HG02763 (cell line): ENCODE results near the gene CAMTA1.

Experiments
- ATAC-seq: cut with Tn5 transposase; IDR thresholded peaks from one replicate; pipeline ENCODE4 v1.9.1; 2021; ENCODE audit warnings: mild to moderate bottlenecking, moderate library complexity; ENCODE audit not compliant: unreplicated experiment

CAMTA1 gene

DNA sequence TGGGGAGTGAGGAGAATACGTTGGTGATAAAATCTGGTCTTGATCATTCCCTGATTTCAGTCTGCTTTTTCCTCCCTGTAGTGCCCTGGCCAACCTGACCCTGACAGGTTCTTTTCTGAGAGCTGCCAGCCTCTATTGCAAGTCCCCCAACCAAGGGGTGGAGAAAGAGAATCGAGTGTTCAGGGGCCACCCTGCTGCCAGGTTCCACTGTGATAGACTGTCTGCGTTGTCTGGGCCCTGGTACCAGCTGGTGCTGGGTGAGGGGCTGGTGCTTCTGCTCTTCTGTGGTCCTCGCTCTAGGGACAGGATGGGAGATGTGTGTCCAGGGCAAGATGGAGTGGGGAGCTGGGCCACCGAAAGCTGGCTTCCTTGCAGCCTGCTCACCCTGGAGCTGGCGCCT is 214.6 kb downstream of the CAMTA1 start:
- no peak for ATAC-seq

DNA sequence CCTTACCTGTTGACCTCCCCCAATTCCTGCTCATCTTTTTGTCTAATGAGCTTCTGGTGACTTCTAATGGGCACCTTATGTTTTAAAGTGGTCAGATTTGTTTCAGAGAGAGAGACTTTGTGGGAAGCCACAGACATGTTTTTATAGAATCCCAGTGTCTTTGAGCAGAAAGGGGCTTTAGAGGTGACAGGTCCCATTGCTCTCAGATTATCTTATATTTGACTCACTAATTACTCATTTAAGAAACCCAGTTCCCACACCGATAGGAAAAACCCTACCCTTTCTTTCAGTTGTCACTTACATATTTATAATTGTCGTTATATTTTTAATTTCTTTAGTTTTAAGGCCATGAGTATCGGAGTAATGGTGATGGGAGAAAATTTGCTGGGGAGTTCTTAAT is 215.5 kb downstream of the CAMTA1 start:
- ATAC-seq, result no peak

DNA sequence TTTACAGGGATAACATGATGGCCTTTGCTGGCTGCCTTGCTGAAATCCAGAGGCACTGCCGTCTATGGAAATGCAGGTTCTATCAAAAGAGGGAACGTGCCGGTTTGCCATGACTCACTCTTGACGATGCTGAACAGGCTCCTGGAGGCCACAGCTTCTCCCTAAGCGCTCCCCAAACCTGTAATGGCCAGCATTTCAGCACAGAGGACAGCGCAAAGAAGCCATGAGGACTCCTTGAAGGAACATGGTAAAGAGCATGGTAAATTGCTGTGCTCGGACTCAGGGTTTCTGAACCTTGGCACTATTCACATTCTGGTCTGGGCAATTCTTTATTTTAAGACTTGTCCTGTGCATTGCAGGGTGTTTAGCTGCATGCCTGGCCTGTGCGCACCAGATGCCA is 217.5 kb downstream of the CAMTA1 start:
- ATAC-seq, result no peak

DNA sequence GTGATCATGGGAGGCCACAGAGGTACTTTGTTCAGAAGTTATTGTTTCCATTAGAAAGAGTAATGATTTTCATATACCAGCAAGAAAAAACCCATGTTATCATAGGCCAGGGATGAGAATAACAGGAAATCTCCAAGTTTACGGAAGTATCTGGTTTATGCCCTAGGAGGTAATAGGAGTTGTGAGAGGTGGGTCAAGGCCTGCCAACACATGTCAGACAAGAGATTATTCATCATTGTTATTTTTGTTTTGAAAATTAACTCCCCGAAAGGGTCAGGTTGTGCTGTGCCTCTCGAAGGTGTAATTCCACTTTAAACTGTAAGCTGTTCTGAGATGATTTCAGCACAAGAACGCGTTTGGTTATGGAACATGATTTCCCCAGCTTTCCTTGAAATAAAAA is 218.4 kb downstream of the CAMTA1 start:
- ATAC-seq, result no peak

DNA sequence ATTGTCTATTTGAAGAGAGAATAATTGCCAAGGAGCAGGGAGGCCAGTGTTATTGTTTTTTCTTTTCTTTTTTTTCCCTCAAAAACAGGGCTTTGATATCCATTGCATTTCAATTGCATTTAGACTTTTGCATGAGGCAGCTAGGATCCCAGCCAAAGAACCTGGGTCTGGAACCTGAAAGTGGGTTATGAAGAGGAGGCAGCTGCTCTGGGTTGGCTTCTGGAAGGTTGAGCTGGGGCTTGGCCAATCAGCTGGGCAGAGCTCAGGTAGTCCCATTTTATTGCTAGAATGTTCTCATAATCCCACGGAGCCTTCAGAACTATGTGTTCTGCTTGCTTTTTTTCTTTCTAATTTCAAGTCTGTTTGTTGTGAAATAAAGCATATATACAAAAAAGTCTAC is 218.9 kb downstream of the CAMTA1 start:
- ATAC-seq, result no peak

DNA sequence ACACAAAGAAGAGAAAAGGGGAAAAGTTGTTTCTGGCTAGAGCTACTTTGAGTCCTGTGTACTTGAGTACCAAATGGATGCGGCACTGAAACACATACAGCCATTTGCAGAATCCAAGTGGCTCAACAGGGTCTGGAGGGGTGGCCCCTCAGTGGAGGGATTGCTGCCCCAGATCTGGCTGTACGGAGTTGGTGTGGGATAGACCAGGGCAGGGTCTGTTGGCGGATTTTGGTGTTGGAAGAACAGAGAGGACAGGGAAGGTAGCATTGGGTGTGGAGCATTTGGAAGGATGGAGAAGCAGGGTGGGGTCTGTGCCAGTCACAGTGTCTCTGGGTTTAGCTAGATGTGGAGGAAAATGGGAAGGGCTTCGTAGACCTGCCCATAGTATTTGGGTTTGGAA is 220.5 kb downstream of the CAMTA1 start:
- no peak for ATAC-seq

DNA sequence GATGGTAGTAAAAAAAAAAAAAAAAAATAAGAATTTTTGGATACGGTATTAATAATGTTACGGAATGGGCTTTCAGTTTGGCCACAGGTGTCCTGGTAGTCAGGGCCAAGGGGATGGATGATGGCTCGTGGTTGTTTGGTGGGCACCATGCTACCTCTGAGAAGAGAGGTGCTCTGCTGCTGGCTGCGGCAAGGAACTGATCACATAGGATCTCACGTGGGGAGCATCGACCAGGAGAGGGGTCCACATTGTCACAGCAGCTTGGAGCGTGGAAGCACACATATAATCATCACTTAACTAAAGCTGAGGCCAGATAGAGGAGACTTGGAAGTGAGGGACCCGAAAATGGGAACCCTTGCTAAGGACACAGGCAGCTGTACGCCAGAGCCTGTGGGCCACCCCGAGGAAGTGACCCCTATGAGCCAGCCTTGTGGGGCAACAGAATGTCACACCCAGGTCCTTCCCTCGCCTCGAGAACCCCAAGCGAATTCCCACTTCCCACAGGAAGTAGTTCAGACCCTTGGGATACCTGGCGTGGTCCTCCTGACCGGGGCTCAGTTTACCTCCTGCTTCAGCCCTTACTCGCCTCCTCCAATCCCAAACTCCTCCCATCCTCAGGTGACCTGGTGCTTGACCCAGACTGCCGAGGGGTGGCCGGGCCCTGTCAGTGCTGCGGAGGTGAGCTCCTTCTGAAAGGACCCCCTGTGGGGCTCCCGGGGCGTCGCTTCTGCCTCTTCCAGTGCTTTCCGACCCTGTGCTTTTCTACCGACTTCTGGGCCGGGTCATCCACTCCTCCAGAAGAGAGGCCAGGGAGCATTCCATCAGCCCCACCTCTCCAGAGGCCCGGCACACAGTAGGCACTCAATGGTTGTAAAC is 222.0 kb downstream of the CAMTA1 start:
- no peak for ATAC-seq

DNA sequence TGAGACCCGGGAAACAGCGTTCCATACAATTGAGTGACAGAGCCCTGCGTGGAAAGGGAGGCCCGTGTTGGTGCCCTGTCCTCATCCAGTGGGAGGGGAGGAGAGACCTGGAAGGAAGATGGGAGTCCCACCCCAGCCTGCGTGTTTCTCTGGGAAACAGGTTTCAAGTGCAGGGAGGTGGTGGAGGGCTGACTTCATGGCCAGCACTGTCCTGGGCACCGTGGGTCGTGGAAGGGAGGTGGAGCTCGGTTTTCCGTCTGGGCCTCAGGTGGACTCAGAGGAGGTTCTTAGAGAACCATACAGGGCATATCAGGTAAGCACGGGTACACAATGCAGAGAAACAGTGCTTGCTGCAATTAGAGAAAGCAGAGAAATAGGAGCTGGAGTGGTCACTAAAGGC is 222.6 kb downstream of the CAMTA1 start:
- ATAC-seq, result no peak

DNA sequence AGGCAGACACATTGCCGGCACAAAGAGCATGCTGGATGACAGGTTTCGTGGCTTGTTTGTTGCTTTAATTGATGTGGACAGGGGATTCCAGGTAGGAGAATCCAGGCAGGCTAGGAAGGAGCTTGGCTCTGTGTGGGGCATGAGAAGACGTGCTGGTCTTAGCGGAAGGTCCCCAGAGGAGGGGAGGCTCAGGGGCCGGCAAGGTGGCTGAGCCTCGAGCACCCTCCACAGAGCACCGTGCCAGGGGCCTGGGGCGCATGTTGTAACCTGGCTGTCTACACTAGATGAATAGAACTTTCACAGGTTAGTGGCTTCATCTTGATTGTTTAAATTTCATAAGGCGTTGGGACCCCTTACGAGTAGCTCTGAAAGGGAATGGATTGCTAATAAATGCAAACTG is 223.1 kb downstream of the CAMTA1 start:
- ATAC-seq, result no peak

DNA sequence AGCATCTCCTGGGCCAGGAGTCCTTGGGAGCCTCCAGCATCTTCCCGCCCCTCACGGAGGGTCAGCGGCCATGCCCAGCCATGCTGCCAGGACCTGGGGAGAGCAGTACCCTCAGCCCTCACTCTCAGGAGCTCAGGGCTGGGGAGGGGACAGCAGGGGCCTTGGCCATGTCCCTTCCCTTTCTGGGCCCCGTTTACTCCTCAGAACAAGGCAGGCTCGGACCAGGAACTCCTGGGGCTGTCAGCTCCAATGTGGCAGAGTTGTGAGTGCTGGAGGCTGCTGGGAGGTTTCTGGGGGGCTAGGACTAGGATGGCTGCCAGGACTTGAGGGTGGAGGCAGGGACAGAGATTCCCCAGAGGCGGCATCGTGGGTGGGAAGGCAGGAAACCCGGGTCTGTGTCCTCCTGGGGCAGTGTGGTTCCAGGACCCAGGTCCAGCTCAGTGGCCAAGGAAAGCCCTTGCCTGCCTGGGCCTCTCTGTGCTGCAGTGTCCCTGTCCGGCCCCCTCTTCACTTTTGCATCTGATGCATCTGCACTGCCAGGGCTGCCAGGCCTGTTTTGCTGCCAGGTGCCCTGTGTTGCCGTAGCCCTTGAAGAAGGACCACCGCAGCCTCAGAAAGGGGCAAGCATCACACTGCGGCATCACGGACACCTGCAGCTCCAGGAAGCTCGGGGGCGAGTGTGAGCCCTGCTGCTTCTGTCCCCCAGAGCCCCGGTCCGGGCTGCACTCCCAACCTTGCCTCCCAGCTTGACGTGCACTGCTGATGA is 223.9 kb downstream of the CAMTA1 start:
- ATAC-seq, result no peak

DNA sequence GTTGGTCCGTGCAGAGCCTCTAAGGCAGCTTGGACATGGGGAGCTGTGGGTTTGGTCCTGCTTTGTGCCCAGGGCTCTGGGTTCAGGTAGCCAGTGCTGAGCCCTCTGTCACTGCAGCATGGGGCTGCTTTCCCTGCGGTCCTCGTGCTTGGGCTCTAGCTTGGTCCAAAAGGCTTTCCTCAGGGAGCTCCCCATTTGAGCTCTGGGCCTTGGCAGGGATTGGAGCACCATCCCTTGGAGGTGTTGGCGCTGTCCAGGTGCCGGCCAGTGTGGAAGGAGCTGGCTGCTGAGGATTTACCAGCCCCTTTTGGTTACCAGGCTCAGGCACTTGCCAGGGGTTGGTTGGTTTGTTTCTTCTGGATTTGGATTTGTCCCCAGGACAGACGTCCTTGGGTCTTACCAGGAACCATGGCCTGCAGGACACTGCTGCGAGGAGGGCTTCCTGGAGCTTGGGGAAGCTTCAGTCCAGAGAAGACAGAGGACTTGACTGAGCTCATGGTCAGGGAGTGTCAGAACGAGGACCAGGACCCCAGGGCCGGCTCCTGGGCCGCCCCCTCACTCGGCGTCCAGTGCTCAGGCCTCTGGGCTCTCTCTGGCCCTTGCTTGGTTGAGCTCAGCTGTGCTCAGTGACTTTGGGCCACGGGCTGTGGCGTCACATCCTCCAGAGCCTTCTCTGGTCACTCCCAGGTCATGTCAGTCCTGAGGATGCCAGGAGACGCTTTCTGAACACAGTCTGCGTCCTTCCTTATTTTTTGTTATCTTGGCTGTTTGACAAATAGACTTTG is 224.7 kb downstream of the CAMTA1 start:
- no peak for ATAC-seq

DNA sequence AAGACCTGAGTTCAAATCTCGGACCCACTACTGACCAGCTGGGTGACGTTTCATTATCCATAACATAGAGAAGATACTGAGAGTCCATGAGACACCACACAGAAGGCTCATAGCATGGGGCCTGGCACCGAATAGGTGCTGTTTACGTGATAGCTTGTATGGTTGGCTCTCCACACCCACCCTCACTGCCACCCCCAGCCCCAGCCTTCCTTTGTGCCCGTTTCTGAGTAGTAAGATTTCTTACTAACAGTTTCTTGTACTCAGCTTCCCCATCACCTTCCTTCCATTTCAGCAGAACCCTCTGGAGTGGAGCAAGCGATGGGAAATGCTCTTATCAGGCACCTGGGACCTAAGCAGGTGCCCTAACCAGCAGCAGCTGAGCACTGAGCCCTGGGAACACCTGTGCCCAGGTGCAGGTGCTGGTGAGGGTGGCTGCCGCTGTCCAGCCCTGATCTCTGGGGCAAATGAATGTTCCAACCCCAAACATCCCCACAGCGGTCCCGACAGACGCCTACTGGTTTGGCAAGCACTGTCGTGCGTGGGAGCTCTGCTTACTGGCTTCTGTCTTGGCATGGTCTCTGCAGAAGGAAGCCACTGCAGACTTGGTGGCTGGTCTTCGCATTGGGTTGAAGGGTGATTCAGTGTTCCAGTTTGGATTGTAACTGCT is 225.4 kb downstream of the CAMTA1 start:
- ATAC-seq, result no peak

DNA sequence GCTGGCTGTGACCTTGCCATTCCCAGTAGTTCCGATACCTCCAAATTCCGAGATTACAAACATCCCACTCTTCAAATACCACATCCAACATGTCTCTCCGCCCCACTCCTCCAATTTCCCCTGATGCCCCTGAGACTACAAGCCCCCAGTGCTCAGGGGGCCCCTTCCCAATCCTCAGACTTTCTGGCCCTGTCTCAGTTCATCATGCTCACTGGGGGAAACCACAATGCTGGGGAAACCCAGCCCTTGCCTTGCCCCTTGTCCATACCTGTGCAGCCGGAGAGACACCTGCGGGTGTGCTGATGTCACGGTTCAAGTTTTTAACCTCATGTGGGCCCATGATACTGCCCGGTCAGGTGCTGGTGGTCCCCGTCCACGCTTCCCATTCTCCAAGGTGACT is 226.6 kb downstream of the CAMTA1 start:
- no peak for ATAC-seq

DNA sequence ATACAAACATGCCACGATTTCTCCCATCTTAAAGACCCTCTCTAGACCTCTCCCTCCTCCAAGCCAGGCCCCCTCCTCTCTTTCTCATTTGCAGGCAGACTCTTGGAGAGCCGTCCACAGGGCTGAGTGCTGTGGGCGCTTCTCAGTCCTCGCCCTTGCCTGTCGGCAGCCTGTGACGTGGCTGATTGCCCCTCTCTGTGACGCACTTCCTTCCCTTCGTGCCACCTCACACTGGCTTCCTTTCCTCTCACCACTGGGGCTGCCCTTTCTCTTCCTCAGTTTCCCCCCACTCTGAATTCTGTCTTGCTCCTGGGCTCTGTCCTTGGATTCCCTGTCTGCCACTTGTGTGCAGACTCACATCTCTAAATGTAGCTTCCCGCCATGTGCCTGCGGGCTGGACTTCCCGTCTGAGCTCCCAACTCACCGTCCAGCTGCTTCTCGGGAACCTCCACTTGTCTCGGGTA is 227.2 kb downstream of the CAMTA1 start:
- no peak for ATAC-seq

DNA sequence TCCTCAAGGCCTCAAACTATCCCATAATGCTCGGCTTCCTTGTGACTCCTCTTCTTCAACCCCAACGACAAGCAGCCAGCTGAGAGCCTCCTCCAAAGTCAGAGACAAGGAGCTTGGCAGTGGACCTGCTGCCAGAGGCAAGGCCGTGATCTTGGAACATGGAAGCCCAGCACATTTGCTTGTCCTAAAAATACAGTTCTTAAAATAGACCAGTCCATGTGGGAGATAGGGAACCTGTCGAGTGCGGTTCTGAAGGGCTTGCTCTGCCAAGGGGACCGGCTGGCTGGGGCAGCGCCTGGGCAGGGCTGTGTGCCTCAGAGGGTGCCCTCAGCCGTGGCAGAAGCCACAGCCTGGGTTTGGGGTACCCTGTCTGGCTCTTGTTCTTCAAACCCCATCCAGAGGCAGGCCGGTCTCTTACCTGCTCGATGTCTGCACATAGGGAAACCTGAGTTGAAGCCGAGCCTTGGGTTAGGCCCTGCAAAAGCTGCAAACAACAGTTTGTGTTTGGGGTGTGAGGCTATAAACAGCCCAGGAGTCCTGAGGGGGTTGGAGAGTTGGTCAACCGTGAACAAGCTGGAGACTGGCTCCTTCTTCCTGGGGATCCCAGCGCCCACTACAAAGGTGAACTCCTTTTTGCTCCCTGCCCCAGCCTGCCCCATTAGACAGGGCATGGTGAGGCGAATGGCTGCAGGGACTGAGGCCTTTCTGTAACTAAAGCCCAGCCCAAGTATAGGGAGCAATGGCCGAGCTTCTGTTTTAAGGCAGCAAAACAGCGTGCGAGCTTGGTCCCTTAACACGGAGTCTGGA is 228.8 kb downstream of the CAMTA1 start:
- no peak for ATAC-seq

DNA sequence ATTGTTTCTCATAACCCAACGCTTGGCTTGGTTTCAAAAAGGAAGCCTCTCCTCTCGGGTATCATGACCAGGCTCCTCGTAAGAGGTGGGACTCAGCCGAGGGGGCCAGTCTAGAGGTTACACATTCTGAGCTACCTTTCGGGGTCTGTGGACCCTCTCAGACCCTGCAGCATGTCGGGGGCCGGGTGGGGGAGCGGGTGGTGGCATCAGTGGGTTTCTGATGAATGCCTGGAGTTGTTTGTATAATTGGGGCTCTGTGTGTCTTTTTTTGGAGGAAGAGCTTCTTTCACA is 229.3 kb downstream of the CAMTA1 start:
- no peak for ATAC-seq

DNA sequence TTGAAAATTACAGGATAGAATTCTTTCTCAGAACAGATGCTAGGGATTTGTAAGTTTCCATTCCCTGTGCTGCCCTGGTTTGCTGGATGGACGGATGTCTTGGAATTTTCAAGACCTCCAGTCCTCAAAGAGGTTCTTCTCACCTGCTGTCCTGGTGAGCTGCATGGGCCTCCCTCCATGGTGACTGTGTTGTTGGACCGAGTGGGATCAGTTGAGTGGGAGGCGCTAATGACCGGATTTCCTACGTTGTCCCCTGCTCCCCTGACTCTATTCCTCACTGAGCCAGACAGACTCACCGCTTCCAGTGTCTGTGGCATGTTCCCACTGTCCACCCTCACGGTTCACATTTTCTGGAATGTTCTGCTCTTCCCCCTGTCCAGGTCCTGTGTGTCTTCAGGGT is 229.8 kb downstream of the CAMTA1 start:
- no peak for ATAC-seq

DNA sequence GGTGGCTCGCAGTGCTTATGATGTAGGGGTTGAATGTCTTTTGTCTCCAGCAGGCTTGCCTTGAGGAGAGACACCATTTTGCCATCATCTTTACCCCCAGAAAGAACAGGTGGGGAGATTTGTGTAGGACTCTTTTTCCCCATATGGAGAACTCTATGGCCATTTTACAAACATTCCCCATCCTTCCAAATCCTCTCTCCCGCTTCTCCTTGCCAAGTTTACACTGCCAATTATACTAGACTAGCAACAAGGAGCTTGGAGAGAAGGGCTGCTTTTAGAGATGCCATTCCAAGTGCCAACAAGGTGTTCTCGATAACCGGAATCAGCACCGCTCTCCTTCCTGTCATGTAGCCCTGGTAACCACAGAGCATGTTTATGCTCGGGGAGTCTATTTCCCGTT is 233.1 kb downstream of the CAMTA1 start:
- no peak for ATAC-seq

DNA sequence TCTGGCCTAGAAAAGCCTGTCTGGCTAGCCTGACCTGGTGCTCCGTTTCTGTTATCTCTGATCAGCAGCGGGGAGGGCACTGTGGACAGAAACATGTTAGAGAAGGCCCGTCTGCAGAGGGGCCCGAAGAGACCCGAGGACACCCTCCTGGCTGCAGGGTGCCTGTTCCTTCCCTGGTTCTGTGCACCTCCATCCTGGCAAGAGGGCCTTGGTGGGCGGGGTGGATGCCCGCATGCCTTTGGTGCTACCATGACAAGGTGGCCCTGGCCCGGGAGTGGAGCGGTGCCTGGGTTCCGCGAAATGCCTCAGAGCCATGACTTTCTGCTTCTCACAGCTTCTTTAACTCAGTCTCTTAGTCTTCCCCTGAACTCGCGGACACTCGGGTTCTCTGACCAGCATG is 233.6 kb downstream of the CAMTA1 start:
- ATAC-seq, result no peak

DNA sequence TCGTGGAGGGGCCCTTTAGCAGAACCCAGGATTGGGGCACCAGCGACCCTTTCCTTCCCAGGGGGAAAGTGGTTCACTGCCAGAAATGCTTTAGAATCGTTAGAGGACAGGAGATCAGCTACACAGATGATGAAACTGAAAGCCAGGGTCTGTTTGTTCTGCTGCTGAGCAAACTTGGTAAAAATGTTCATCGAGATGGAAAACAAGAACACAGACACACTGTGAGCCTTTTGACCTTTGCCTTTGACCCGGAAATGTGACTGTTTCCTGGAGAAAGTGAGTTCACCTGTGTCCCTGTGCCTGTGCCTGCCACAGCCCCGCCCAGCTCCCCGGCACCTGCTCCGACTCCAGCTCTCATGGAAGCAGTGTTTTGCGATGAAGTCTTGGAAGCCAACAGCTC is 234.3 kb downstream of the CAMTA1 start:
- ATAC-seq, result no peak
